Measurements from ENCODE around the gene DLX4.

Gene DLX4

DNA sequence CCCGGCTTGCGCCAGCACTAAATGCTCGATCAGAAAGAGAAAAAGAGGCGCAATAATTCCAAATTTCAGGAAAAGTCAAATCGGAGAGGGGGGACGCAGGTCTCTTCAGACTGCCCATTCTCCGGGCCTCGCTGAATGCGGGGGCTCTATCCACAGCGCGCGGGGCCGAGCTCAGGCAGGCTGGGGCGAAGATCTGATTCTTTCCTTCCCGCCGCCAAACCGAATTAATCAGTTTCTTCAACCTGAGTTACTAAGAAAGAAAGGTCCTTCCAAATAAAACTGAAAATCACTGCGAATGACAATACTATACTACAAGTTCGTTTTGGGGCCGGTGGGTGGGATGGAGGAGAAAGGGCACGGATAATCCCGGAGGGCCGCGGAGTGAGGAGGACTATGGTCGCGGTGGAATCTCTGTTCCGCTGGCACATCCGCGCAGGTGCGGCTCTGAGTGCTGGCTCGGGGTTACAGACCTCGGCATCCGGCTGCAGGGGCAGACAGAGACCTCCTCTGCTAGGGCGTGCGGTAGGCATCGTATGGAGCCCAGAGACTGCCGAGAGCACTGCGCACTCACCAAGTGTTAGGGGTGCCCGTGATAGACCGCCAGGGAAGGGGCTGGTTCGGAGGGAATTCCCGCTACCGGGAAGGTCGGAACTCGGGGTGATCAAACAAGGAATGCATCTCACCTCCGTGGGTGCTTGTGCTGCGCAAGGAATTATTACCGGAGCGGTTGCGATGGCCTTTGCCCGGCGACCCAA is 4.0 kb upstream of the DLX4 start:
- Histone ChIP-seq H3K27me3 (ENCODE audit: control insufficient read depth, insufficient read depth, low read length) (peaks cover 5% of the 10 kb centered on the region), H3K36me3 (ENCODE audit: control insufficient read depth, insufficient read depth, low read length) (no peaks in the 10 kb centered on the region), H2AFZ (no peak overlapping the region), H3K4me1 (peaks cover 7% of the 10 kb centered on the region), H3K4me2 (ENCODE audit: low read length) (peak overlapping the region; percentile 8), H3K4me3 (ENCODE audit: low read depth, low read length) (no peak overlapping the region), H3K79me2 (no peaks in the 10 kb centered on the region), H3K27ac (no peak overlapping the region), H3K9ac (no peak overlapping the region), H3K9me3 (ENCODE audit: control insufficient read depth, low read length) (no peaks in the 10 kb centered on the region)
- TF ChIP-seq, protein P1, sequence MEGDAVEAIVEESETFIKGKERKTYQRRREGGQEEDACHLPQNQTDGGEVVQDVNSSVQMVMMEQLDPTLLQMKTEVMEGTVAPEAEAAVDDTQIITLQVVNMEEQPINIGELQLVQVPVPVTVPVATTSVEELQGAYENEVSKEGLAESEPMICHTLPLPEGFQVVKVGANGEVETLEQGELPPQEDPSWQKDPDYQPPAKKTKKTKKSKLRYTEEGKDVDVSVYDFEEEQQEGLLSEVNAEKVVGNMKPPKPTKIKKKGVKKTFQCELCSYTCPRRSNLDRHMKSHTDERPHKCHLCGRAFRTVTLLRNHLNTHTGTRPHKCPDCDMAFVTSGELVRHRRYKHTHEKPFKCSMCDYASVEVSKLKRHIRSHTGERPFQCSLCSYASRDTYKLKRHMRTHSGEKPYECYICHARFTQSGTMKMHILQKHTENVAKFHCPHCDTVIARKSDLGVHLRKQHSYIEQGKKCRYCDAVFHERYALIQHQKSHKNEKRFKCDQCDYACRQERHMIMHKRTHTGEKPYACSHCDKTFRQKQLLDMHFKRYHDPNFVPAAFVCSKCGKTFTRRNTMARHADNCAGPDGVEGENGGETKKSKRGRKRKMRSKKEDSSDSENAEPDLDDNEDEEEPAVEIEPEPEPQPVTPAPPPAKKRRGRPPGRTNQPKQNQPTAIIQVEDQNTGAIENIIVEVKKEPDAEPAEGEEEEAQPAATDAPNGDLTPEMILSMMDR (IDR thresholded peaks at IDR 0.05), result no peak

DNA sequence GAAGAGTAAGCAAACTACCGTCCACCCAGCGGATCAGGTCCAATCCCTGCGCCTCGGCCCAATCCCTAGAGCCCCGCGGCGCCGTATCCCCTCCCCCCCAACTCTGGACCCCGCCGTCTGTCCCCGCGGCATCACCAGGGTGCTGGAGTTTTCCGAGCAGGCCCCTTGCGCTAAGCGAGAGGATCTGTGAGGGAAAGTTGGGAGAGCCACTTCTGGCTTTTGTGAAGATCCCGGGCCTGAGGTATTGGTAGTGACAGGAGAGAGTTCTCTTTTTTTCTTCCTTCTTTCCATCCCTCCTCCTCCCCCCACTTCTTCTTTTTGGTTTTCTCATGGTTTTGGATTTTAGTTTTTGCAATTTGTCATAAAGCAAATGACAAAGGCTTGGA is 3.5 kb upstream of the DLX4 start:
- peaks cover 5% of the 10 kb centered on the region for H3K27me3 ChIP-seq (ENCODE audit: control insufficient read depth, insufficient read depth, low read length)
- TF ChIP-seq, protein P1 (IDR thresholded peaks at IDR 0.05), result no peak
- H2AFZ ChIP-seq, result no peak overlapping the region
- no peak overlapping the region for H3K4me3 ChIP-seq (ENCODE audit: low read depth, low read length)
- H3K36me3 ChIP-seq (ENCODE audit: control insufficient read depth, insufficient read depth, low read length), result no peaks in the 10 kb centered on the region
- no peaks in the 10 kb centered on the region for H3K9me3 ChIP-seq (ENCODE audit: control insufficient read depth, low read length)
- H3K27ac ChIP-seq, result no peak overlapping the region
- no peak overlapping the region for H3K4me2 ChIP-seq (ENCODE audit: low read length)
- no peaks in the 10 kb centered on the region for H3K79me2 ChIP-seq
- H3K4me1 ChIP-seq, result peaks cover 7% of the 10 kb centered on the region
- no peak overlapping the region for H3K9ac ChIP-seq

DNA sequence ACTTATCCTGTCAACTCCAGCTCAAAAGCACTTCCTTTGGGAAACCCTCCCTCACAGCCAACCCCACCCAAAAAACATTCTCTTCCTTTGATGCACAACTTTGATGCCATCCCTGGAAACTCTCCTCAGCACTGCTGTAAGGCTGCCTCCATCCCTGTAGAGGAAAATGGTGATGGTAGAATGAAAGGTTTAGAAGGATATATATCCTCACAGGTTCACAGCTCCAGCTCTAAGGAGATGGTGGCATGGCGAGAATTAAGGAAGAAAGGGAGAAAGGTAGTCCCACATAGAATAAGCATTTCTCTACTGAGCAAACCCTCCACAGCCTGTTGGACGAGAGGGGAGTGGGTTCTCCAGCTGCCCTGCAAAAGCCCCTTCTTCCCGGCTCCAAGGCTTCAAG is 2.2 kb upstream of the DLX4 start:
- TF ChIP-seq, protein P1 (IDR thresholded peaks at IDR 0.05), result no peak
- Histone ChIP-seq H3K27me3 (ENCODE audit: control insufficient read depth, insufficient read depth, low read length) (peaks cover 5% of the 10 kb centered on the region), H3K9ac (no peak overlapping the region), H3K4me3 (ENCODE audit: low read depth, low read length) (no peak overlapping the region), H3K4me1 (peaks cover 7% of the 10 kb centered on the region), H2AFZ (no peak overlapping the region), H3K79me2 (no peaks in the 10 kb centered on the region), H3K27ac (no peak overlapping the region), H3K4me2 (ENCODE audit: low read length) (no peak overlapping the region), H3K36me3 (ENCODE audit: control insufficient read depth, insufficient read depth, low read length) (no peaks in the 10 kb centered on the region), H3K9me3 (ENCODE audit: control insufficient read depth, low read length) (no peaks in the 10 kb centered on the region)

DNA sequence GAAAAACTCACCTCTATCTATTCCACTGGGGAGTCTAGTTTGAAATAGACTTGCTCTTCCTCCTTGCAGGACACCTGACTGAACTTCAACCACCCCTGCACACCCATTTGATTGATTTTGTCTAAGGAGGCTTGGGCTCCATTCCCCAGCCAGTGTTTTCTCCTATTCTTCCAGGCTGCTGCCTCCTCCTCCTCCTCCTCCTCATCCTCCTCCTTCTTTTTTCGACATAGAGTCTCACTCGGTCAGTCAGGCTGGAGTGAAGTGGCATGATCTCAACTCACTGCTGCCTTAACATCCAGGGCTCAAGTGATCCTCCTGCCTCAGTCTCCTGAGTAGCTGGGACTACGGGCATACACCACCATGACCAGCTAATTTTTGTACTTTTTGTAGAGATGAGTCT is 1.8 kb upstream of the DLX4 start:
- Histone ChIP-seq H3K4me3 (ENCODE audit: low read depth, low read length) (no peak overlapping the region), H2AFZ (no peak overlapping the region), H3K4me2 (ENCODE audit: low read length) (no peak overlapping the region), H3K4me1 (peaks cover 7% of the 10 kb centered on the region), H3K79me2 (no peaks in the 10 kb centered on the region), H3K9ac (no peak overlapping the region), H3K27me3 (ENCODE audit: control insufficient read depth, insufficient read depth, low read length) (peaks cover 5% of the 10 kb centered on the region), H3K27ac (no peak overlapping the region), H3K36me3 (ENCODE audit: control insufficient read depth, insufficient read depth, low read length) (no peaks in the 10 kb centered on the region), H3K9me3 (ENCODE audit: control insufficient read depth, low read length) (no peaks in the 10 kb centered on the region)
- TF ChIP-seq, protein P1 (IDR thresholded peaks at IDR 0.05), result no peak
